Colonic mucosa (tissue), 4 donors: ENCODE data around the gene RIMBP3C. TPM values are rescaled to one million over a fixed set of nuclear protein-coding genes. Genes with fewer than 3 reads are reported as not detected.
"Not testable (repeated sequence)": the region's sequence is repeated elsewhere in the genome, so short reads cannot be mapped to it uniquely, and the experiment has no call there.

Source experiments
- DNase-seq: peaks from one replicate; pipeline ENCODE4 v3.0.0-alpha.2; 2020
- H3K27ac ChIP-seq: fragments of 200-600 bp; one replicate; pipeline ENCODE4 v1.8.0; 2021
- H3K27me3 ChIP-seq: fragments of 200-600 bp; one replicate; pipeline ENCODE4 v1.8.0; 2021
- H3K36me3 ChIP-seq: fragments of 200-600 bp; one replicate; pipeline ENCODE4 v1.8.0; 2021
- H3K4me1 ChIP-seq: fragments of 200-600 bp; one replicate; pipeline ENCODE4 v1.8.0; 2021; ENCODE audit warnings: mild to moderate bottlenecking
- H3K4me3 ChIP-seq: fragments of 200-600 bp; one replicate; pipeline ENCODE4 v1.8.0; 2021
- H3K9ac ChIP-seq, 2 donors: one replicate each; pipeline ENCODE4 v1.7.0; 2013; ENCODE audit warnings: control low read depth in 2 of 2, low read depth in 2 of 2, low read length in 2 of 2
- H3K9me3 ChIP-seq: fragments of 200-600 bp; one replicate; pipeline ENCODE4 v1.8.0; 2021
- intact Hi-C: fragments of 100-400 bp; cut with DNase I; formaldehyde crosslinking; loops from one replicate; pipeline ENCODE4 v1.14.1; 2022
- total RNA-seq, 2 donors: library from RNA; stranded (reverse); fragmentation: NEBNext Ultra II Directional in 1 of 2; extraction: Animal tissue kit (Norgen Biotek cat#: 25700) in 1 of 2; gene quantifications; one replicate each; pipeline ENCODE4 v1.2.1, GENCODE V29; 2021
- TF ChIP-seq, protein P1 (sequence below): fragments of 200-600 bp; IDR thresholded peaks from one replicate; pipeline ENCODE4 v1.8.0; 2022; ENCODE audit warnings: antibody characterized with exemption, mild to moderate bottlenecking
- donor health status: healthy.
- donor health status: DM: no; HTN: no; CAD: no.
- donor health status: DM: no; HTN: no; CAD: no.

The RIMBP3C gene
- total RNA-seq, 2 donors from 2014 or later = 0.07 TPM; not detected in 1

DNA sequence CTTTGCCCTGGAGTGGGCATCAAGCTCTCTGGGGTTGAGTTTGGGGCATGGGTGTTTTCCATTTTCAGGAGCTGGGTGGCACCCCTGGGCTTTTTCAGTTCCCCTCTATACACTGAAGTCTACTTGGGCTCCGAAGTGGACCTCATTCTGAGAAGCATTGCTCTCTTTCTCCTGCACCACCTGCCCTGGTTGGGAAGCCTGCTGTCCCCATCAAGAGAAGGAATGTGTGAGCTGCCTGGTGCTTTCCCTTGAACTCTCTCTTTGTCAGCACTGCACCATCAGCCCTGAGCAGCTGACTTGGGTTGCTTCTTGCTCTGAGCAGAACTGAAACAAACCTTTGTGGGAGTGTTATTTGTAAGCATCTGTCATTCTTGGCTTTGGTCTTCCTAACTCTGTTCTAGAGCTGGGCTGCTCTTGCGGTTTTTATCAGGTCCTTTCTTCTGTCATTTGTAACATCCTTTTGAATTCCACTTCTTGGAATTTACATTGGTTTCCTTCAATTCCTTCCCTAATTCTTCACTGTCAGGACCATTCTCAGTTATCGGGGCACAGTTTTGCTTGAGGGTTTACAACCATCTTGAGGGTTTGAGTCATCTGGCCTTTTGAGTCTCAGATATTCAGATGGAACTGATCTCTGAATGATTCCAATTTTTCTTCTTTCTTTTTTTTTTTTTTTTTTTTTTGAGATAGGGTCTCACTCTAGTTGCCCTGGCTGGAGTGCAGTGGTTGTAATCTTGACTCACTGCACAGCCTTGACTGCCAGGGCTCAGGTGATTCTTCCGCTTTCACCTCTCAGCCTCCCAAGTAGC, 36.7 kb upstream of the RIMBP3C start:
- no peak for DNase-seq
- H3K4me1 ChIP-seq = no peaks in the 10 kb centered on the region
- H3K4me3 ChIP-seq = no peak overlapping the region
- no peak overlapping the region for H3K9ac ChIP-seq
- TF ChIP-seq, protein P1, sequence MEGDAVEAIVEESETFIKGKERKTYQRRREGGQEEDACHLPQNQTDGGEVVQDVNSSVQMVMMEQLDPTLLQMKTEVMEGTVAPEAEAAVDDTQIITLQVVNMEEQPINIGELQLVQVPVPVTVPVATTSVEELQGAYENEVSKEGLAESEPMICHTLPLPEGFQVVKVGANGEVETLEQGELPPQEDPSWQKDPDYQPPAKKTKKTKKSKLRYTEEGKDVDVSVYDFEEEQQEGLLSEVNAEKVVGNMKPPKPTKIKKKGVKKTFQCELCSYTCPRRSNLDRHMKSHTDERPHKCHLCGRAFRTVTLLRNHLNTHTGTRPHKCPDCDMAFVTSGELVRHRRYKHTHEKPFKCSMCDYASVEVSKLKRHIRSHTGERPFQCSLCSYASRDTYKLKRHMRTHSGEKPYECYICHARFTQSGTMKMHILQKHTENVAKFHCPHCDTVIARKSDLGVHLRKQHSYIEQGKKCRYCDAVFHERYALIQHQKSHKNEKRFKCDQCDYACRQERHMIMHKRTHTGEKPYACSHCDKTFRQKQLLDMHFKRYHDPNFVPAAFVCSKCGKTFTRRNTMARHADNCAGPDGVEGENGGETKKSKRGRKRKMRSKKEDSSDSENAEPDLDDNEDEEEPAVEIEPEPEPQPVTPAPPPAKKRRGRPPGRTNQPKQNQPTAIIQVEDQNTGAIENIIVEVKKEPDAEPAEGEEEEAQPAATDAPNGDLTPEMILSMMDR = no peak
- intact Hi-C loops = no loop called here
- no peak overlapping the region for H3K27ac ChIP-seq
- no peaks in the 10 kb centered on the region for H3K36me3 ChIP-seq
- H3K27me3 ChIP-seq = no peaks in the 10 kb centered on the region
- H3K9me3 ChIP-seq = no peaks in the 10 kb centered on the region

DNA sequence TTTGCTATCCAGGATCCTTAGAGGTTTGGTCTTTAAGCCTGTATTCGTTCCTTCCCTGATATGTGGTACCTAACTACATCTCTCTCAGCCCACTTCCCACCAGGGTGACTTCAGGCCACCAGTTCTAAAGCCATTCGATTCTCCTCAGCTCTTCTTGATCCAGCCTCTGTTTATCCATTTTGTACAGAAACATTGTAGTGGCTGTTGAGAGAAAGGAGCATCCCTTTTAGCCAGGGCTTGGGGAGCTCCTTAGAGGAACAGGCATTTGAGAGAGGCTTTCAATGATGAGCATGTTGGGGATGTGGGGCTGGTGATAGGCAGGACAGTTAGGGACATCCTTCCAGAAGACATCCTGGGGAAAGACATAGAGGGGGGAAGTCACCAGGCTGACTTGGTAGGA, 34.1 kb upstream of the RIMBP3C start:
- no peaks in the 10 kb centered on the region for H3K9me3 ChIP-seq
- intact Hi-C loops = no loop called here

DNA sequence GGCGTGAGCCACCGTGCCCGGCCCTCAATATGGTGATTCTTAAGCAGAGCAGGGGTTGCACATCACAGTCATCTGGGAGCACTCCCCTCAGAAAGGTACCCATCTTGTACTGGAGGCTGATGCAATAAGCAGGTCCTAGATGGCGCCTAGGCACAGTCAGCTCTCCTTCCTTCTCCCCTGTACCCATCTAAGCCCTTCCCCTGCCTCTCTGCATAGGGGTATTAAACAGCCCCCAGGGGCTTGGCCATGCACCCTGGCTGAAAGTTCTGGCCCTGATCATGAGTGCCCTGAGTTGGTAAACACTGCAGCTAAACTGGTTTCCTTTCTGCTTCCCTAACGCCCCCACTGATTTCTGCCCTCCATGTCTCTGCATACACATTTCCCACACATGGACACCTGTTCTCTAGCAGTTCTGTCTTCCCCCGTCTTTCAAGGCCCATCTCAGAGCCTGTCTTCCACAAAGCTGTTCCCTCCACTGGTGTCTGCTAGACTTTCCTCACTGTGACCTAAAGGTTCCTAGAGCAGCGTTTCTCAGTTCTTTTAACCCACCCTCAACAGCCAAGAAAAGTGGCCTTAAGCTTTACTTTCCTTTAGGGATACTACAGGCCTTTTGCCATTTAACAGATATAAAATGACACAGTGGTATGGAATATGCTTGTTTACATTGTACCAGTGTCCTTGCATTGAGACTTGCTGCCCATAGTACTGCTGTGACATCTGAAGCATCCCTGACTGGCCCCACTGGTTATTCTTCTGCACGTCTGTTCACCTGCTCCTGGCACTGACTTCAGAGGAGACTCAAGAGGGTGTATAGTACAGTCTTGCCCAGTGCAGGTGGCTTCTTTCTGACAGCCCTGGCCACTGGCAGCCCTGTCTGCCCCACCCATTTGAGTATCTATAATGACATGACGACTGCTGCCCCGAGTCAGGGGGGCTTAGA, 31.8 kb upstream of the RIMBP3C start:
- H3K9ac ChIP-seq = no peak overlapping the region
- intact Hi-C loops = no loop called here
- H3K27me3 ChIP-seq = no peaks in the 10 kb centered on the region
- H3K4me1 ChIP-seq = peaks cover 7% of the 10 kb centered on the region
- no peak overlapping the region for H3K4me3 ChIP-seq
- H3K9me3 ChIP-seq = no peaks in the 10 kb centered on the region
- TF ChIP-seq, protein P1 = no peak
- DNase-seq = no peak
- no peak overlapping the region for H3K27ac ChIP-seq
- no peaks in the 10 kb centered on the region for H3K36me3 ChIP-seq

More for the DNA sequence above, 34.1 kb upstream of the RIMBP3C start:
- H3K27me3 ChIP-seq = no peaks in the 10 kb centered on the region
- H3K9ac ChIP-seq = no peak overlapping the region
- DNase-seq = no peak
- H3K36me3 ChIP-seq = no peaks in the 10 kb centered on the region
- TF ChIP-seq, protein P1 = no peak
- no peak overlapping the region for H3K4me3 ChIP-seq
- no peak overlapping the region for H3K27ac ChIP-seq
- H3K4me1 ChIP-seq = no peaks in the 10 kb centered on the region

DNA sequence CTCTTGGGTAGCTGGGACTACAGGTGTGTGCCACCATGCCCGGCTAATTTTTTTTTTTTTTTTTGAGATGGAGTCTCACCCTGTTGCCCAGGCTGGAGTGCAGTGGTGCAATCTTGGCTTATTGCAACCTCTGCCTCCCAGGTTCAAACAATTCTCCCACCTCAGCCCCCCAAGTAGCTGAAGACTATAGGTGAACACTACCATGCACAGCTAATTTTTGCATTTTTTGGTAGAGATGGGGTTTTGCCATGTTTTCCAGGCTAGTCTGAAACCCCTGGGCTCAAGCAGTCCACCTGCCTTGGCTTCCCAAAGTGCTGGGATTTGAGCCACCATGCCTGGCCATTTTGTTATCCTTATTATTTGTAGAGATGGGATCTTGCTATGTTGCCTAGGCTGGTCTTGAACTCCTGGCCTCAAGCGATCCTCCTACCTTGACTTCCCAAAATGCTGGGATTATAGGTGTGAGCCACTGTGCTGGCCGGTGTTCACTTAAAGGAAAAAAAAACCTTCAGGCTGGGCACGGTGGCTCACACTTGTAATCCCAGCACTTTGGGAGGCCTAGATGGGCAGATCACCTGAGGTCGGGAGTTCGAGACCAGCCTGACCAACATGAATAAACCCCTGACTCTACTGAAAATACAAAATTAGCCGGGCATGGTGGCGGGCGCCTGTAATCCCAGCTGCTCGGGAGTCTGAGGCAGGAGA, 29.9 kb upstream of the RIMBP3C start:
- H3K9me3 ChIP-seq, H3K9ac ChIP-seq, H3K36me3 ChIP-seq, intact Hi-C loops, H3K4me1 ChIP-seq, DNase-seq, H3K27ac ChIP-seq, H3K27me3 ChIP-seq, H3K4me3 ChIP-seq: not testable (repeated sequence)

DNA sequence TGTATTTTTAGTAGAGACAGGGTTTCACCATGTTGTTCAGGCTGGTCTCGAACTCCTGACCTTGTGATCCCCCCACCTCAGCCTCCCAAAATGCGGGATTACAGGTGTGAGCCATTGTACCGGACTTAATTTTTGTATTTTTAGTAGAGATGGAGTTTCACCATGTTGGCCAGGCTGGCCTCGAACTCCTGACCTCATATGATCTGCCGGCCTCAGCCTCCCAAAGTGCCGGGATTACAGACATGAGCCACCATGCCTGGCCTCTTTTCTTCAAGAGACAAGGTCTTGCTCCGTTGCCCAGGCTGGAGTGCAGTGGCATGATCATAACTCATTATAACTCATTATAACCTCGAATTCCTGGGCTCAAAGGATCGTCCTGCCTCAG, 29.4 kb upstream of the RIMBP3C start:
- H3K27me3 ChIP-seq, H3K4me1 ChIP-seq, intact Hi-C loops, H3K9me3 ChIP-seq, H3K9ac ChIP-seq, H3K36me3 ChIP-seq, H3K27ac ChIP-seq, DNase-seq, H3K4me3 ChIP-seq: not testable (repeated sequence)

DNA sequence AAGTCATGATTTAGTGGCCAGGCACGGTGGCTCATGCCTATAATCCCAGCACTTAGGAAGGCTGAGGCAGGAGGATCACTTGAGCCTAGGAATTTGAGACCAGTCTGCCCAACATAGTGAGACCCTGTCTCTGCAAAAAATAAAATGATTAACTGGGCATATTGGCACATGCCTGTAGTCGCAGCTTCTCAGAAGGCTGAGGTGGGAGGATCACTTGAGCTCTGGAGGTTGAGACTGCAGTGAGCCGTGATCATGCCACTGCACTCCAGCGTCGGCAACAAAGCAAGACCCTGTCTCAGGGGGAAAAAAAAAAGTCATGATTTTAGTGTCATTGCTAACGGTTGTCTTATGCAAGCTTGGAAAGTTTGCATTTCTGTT, 28.2 kb upstream of the RIMBP3C start:
- peaks cover 15% of the 10 kb centered on the region for H3K4me1 ChIP-seq
- no peak for DNase-seq
- no peaks in the 10 kb centered on the region for H3K36me3 ChIP-seq
- H3K9ac ChIP-seq = no peak overlapping the region
- H3K4me3 ChIP-seq = no peak overlapping the region
- H3K9me3 ChIP-seq = no peaks in the 10 kb centered on the region
- no peaks in the 10 kb centered on the region for H3K27me3 ChIP-seq
- TF ChIP-seq, protein P1 = no peak
- intact Hi-C loops = no loop called here
- H3K27ac ChIP-seq = no peak overlapping the region
